A549 treated with Mapracorat at 1 μM for 4 hours (cell line): ENCODE results near the gene SRSF4. TPM values are rescaled to one million over a fixed set of nuclear protein-coding genes. Genes with fewer than 3 reads are reported as not detected.

Source experiments
- total RNA-seq: library from RNA; stranded (reverse); fragments of 200-300 nt; extraction: Qiagen RNA extraction; gene quantifications from 5 replicates; pipeline ENCODE4 v1.2.3, GENCODE V29; 2022

The SRSF4 gene
- total RNA-seq, result 41.2 to 52.4 TPM (median 45.9 TPM) in 5 replicates

GRCh38 chr1:29181413-29182225 is at the start of gene SRSF4:
Gene SRSF4, minus strand, starts transcription at chr1:29181900. Its CDS starts 148 bp downstream, at chr1:29181752.

GRCh38 chr1:29230553-29231378 is 49.1 kb upstream of the SRSF4 start, which contains the start of gene MECR:
Gene MECR, minus strand, starts transcription at chr1:29230934. Its CDS starts 28 bp downstream, at chr1:29230906.

GRCh38 chr1:29123887-29124365 is 57.8 kb downstream of the SRSF4 start, which contains the start of gene TMEM200B:
Gene TMEM200B, minus strand, starts transcription at chr1:29123903. Its CDS starts 2,075 bp downstream, at chr1:29121828.

Other genes starting within 250 kb of the SRSF4 start
- 0.06 to 0.14 TPM (median 0.12 TPM) in 3 of 5 replicates, not detected in the others for gene TMEM200B, start 58.0 kb downstream of the SRSF4 start, total RNA-seq
- 17.7 to 24.9 TPM (median 21.3 TPM) in 5 replicates for gene MECR, start 49.0 kb upstream of the SRSF4 start, total RNA-seq
- 7.1 to 10.2 TPM (median 8.4 TPM) in 5 replicates for gene PTPRU, start 54.6 kb upstream of the SRSF4 start, total RNA-seq